IPS DF 4.7 (cell line): ENCODE results near the gene STRIP1.

ENCODE experiments used
- DNase-seq: peaks from one replicate; pipeline ENCODE4 v3.0.0-alpha.2; 2013; ENCODE audit warnings: low spot score; ENCODE audit errors: extremely low read depth

Gene STRIP1

GRCh38 chr1:110050602-110051261 is 16.3 kb downstream of the STRIP1 start:
- DNase-seq: no peak

DNA sequence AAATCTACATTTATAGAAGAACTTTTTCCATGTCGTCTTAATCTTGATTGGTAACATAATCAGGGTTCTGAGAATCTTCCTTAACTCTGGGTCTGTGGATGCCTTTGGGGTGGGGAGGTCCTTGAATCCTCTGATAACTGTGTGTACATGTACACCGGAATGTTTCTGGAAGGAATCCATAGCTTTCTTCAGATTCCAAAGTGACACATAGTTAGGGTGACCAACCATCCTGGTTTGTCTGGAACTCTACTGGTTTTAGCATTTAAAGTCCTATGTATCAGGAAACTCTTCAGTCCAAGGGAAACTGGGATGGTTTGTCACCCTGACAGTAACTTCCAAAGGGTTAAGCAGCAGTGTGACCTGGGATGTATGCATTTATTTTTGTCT is 16.8 kb downstream of the STRIP1 start:
- DNase-seq: no peak

GRCh38 chr1:110053552-110054428 is 19.4 kb downstream of the STRIP1 start:
- DNase-seq: no peak

DNA sequence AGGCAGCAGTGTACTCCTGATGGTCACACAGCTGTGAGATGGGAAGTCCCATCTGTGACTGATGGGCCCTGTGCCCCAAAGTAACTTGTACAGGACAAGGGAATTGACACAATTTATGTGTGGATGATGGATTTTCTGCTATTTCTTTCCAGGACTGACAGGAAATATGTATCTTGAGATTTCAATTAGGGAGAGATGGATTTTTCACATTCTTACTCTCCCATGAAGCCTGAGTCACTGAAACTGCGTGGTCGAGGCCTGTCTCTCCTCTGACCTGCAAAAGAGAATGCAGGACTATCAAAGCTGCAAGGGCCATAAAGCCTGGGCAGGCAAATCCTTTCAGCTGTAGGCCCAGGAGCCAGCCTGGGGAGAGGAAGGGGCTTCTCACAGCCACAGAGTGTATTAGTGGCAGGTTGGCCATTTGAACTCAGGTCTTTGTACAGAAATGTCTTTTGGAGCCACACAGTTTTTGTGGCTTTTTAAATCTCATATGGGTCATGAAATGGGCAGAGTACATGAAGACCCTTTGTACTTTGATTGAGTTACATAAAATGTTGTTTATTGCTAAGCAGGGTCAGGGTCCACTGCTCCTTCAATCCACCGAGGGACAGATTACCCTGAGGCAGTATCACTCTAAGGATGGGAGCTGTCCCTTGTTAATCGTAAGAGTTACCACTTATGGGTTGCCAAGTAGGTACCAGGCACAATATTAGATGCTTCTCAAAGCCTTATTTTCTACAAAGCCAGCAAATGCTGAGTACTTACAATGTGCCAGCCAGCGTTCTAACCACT is 21.3 kb downstream of the STRIP1 start:
- DNase-seq: no peak

- no peak for DNase-seq
These were observed 21.9 kb downstream of the STRIP1 start for GRCh38 chr1:110056285-110056683.

- DNase-seq: no peak
These were observed 22.4 kb downstream of the STRIP1 start for GRCh38 chr1:110056776-110057175.

DNA sequence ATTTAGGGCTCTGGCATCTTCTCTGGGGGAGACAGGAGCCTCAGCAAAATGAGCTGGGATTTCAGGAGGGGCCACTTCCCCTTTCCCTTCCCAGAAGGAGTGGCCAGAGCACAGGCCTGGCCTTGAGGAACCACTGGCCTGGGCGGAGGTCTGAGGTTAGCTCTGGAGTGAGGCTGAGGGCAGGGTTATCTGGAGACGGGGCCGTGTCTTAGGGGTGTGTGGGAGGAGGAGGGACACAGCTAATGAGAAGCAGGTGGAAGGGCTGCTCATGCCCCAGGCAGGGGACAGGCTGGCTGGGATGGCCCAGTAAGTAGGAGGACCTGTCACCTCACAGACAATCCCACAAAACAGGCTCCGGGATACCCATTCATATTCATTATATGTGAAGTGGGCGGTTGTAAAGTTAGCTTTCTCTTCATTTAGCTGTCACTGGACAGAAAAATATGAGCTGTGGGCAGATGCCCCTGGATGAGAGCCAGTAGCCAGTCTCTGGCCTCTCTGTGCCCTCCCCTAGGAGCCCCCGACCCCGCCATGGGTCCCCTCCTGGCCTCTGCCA is 23.6 kb downstream of the STRIP1 start:
- no peak for DNase-seq

GRCh38 chr1:110058591-110058990 is 24.2 kb downstream of the STRIP1 start:
- no peak for DNase-seq

DNA sequence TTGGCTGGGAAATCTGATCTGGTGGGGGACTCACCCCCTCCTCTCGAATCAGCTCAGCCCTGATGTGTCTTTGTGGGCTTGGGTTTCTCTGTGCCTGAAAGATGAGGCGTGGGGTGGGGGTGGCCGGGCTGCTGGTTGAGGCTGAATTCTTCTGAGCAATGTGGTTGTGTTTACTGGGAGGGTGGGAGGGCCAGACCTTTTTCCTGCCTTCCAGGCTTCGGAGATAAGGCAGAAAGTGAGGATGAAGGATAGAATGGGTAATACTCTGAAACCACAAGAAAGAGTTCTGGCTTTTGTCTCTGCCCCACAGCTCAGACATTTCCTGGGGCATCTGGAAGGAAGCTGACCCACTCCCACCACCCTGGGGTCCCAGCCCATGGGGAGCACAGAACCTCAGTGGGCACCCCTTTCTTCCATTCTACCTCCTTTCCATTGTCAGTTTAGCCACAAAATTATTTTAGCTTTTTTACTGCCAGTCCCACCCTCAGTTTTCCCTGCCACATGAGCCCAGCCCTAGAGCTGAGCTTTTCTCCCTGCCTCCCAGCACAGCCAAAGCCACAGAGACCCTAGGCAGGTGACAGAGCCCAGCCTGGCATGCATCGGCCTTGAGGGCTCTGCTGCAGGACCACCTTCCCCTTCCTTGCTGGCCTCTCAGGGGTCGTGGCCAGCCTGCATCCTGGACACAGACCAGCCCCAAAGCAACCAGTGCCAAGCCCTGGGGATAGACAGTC is 24.9 kb downstream of the STRIP1 start:
- no peak for DNase-seq

- DNase-seq: no peak
These were observed 25.7 kb downstream of the STRIP1 start for GRCh38 chr1:110060034-110060661.

DNA sequence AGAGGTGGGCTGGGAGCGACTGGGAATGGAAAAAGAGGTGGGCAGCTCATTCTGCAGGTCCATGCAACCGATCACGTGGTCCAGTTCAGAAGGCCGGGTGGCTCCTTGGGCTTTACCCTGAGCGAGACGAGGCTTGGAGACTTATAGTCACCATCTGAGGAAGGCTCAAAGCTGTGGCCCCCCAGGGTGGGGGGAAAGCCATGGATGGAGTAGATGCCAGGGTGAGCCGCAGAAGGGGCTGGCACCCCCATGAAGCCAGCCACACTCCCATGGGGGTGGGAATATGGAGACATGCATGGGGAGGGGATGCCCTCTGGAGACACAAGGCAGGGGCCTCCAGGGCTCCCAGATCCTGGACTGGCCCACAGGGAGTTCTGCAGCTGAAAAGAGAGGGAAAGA is 26.2 kb downstream of the STRIP1 start:
- DNase-seq: no peak

GRCh38 chr1:110061341-110061740 is 26.9 kb downstream of the STRIP1 start:
- no peak for DNase-seq

- DNase-seq: no peak
These were observed 28.2 kb downstream of the STRIP1 start for GRCh38 chr1:110062612-110063011.

DNA sequence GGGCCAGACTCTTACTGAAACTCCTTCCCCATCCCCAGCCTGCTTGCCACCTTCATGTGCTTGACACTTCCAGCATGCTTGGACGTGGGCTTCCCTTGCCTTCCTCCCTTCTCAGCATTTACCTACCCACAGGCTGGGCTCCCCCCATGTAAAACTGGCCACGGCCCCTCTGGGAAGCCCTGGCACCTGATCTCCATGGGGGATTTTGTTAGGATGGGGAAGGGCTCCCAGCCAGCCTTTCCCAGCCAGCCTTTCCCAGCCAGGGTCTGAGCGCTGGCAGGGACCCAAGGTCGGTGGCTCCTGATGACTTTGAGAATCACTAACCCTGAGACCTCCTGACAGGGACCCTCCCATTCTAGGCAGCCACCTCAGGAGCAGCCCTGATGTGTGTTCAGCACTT is 29.4 kb downstream of the STRIP1 start:
- no peak for DNase-seq

DNA sequence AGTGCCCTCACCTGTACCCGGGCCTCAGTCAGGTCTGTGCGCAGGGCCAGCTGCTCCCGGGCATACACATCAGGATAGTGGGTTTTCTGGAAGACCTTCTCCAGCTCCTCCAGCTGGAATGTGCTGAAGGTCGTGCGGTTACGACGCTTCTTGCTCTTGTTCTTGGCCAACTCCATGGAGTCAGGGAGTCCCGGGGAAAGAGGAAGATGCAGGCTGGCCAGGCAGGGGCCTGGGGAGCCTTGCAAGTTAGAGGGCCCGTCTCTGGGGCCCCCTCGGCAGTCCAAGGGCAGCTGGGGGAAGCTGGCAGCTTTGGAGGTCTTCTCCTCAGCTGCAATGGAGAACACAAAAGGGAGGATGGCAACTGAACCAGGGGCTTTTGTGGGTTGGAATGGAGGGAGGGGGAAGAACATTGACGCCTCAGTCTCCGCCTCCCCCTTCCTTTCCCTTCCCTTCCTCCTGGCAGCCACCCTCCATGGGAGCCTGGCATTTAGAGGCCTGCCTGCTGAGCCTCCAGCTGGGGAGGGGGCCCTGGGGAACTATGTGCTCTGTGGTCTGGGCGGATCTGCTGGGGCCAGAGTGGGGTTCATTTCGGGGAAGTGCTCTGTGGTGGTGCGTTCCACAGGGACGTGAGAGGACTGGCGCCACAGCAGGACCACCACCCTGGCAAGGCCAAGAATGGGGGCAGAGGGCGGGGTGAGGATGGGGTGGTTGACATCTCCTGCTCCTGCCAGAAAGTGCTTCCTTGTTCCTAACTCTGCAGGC is 30.3 kb downstream of the STRIP1 start:
- DNase-seq: no peak

- DNase-seq: no peak
These were observed 31.4 kb downstream of the STRIP1 start for GRCh38 chr1:110065841-110066240.

DNA sequence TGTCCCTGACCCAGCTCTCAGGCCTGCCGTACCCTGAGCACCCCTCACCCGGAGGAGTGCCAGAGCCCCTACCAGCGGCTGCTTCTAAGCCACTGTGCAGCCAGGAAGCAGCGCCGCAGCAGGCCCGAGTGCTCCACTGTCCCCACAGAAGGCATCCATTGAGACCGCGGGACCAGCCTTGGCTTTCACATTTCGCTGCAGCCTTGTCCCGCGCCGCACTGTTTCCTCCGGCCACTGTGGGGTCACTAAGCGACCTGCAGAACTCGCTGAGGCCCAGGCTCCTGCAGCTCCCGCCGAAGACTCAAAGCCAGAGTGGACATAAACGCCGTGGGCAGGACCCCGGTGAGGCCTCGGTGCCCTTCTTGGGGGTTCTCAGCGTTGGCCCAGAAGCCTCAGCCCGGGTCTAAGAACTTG is 33.1 kb downstream of the STRIP1 start:
- DNase-seq: no peak

GRCh38 chr1:110067893-110068645 is 33.6 kb downstream of the STRIP1 start:
- DNase-seq: no peak
